ENCODE measurements around the gene CLCN7. TPM values are rescaled to one million over a fixed set of nuclear protein-coding genes. Genes with fewer than 3 reads are reported as not detected.

The CLCN7 gene
- total RNA-seq, 1 experiment from 2014 or later: 64.0 TPM

GRCh38 chr16:1398826-1399581 lies 75.8 kb downstream of the CLCN7 start:
- H3K9me2 ChIP-seq (ENCODE audit: insufficient read depth): no peaks in the 10 kb centered on the region
- no peaks in the 10 kb centered on the region for H4K20me1 ChIP-seq (ENCODE audit: insufficient read depth)
- no peak overlapping the region for H2AFZ ChIP-seq (ENCODE audit: low read depth, low read length, poor library complexity, severe bottlenecking)
- DNase-seq (ENCODE audit: low read depth, low spot score): no peak
- TF ChIP-seq ZNF274 (IDR thresholded peaks at IDR 0.05; ENCODE audit: low read depth, low read length) (no peak), SRF (IDR thresholded peaks at IDR 0.05; ENCODE audit: low read depth) (no peak), ATF3 (IDR thresholded peaks at IDR 0.05) (no peak), POLR2A (IDR thresholded peaks at IDR 0.05; ENCODE audit: borderline replicate concordance, extremely low read depth, insufficient read depth, insufficient read length) (no peak), ELF1 (IDR thresholded peaks at IDR 0.05; ENCODE audit: borderline replicate concordance, low read depth) (no peak), ZFX (IDR thresholded peaks at IDR 0.05) (no peak), EGR1 (IDR thresholded peaks at IDR 0.05; ENCODE audit: low read depth) (no peak), EZH2 (IDR thresholded peaks at IDR 0.05) (no peak), JUND (IDR thresholded peaks at IDR 0.05) (no peak), ZBTB33 (IDR thresholded peaks at IDR 0.05; ENCODE audit: extremely low read depth, insufficient replicate concordance, low read length) (no peak), YY1 (IDR thresholded peaks at IDR 0.05; ENCODE audit: extremely low read depth, insufficient replicate concordance, low read depth, low read length) (no peak), RAD21 (IDR thresholded peaks at IDR 0.05; ENCODE audit: low read depth) (no peak), CBX3 (IDR thresholded peaks at IDR 0.05; ENCODE audit: low read depth) (no peak)
- ChIA-PET POLR2A (no interaction called here), RAD21 (ENCODE audit: low non-redundant PET in 1 of 2, low total read pairs in 2 of 2, uncharacterized antibody in 2 of 2, unreplicated experiment in 2 of 2) (no interaction called here), CTCF (no interaction called here)
- no peak overlapping the region for H3K4me3 ChIP-seq (replicated peaks in 1 of 2; ENCODE audit: low read depth in 1 of 2, low read length in 2 of 2)
- H3K36me3 ChIP-seq (ENCODE audit: control insufficient read depth in 1 of 2, insufficient read depth in 2 of 2, low read length in 2 of 2): no peaks in the 10 kb centered on the region
- no peaks in the 10 kb centered on the region for H3K4me1 ChIP-seq (ENCODE audit: control insufficient read depth in 1 of 2, insufficient read depth in 2 of 2, low read length in 2 of 2)
- H3K9ac ChIP-seq (ENCODE audit: low read length): no peak overlapping the region
- no peak overlapping the region for H3K27ac ChIP-seq (ENCODE audit: low read depth, low read length)
- no peaks in the 10 kb centered on the region for H3K79me2 ChIP-seq (ENCODE audit: insufficient read depth, low read length)
- ATAC-seq: no peak
- H3K27me3 ChIP-seq (ENCODE audit: insufficient read depth, low read length): no peaks in the 10 kb centered on the region
- intact Hi-C loops (cut with micrococcal nuclease): no loop called here
- no peak overlapping the region for H3K4me2 ChIP-seq (ENCODE audit: low read length)
- BruUV-seq (replicated peaks): no TSS peak
- no peaks in the 10 kb centered on the region for H3K9me3 ChIP-seq (ENCODE audit: control insufficient read depth in 1 of 2, insufficient read depth in 1 of 2, low read depth in 1 of 2, low read length in 2 of 2)
